Measurements from ENCODE around the gene TXNDC15. TPM values are rescaled to one million over a fixed set of nuclear protein-coding genes. Genes with fewer than 3 reads are reported as not detected.

TXNDC15 gene
- total and polyA plus RNA-seq, 5 donors from 2014 or later = 15.4 to 33.9 (median 17.4) TPM

DNA sequence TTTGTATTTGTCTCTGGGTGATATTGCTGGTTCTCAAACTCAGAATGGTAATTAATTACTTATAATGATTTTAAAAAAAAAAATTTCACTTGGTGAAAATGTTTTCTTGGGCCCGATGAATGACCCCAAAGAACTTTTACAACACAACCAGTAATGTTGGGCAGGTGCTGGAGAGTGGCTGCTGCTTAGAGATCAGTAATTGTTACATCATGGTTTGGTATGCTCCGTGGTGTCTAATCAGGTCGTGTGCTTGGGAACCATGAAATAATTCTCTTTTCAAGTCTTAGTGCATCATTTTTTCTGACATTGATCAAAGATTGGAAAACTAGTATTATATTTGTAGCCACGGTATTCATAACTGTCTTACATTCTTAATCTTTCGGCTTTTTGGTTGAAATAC lies 60.0 kb downstream of the TXNDC15 start:
- H3K4me3 Mint-ChIP-seq = no peak overlapping the region
- no peak for DNase-seq
- H3K4me3 ChIP-seq (ENCODE audit: low read depth, low read length) = no peak overlapping the region
- no peak overlapping the region for H3K27ac ChIP-seq (ENCODE audit: insufficient read depth, low read length, poor library complexity, severe bottlenecking)
- no peaks in the 10 kb centered on the region for H3K9me3 Mint-ChIP-seq
- no peak overlapping the region for H3K27ac Mint-ChIP-seq
- peaks cover 0 to 4% (median 0%) of the 10 kb centered on the region in 4 donors for H3K4me1 Mint-ChIP-seq
- H3K27me3 ChIP-seq (ENCODE audit: control insufficient read depth, insufficient read depth, low read length) = no peaks in the 10 kb centered on the region
- H3K4me1 ChIP-seq (ENCODE audit: control insufficient read depth, insufficient read depth, low read length, poor library complexity, severe bottlenecking) = no peaks in the 10 kb centered on the region
- peaks cover 11% of the 10 kb centered on the region for H3K36me3 Mint-ChIP-seq
- no peaks in the 10 kb centered on the region for H3K27me3 Mint-ChIP-seq
- H3K9me3 ChIP-seq (ENCODE audit: control insufficient read depth in 2 of 2, low read length in 2 of 2) = no peaks in the 10 kb centered on the region
- ATAC-seq (ENCODE audit: low read depth in 2 of 2) = no peak
- H3K36me3 ChIP-seq (ENCODE audit: control insufficient read depth, insufficient read depth, low read length) = peaks cover 40% of the 10 kb centered on the region

DNA sequence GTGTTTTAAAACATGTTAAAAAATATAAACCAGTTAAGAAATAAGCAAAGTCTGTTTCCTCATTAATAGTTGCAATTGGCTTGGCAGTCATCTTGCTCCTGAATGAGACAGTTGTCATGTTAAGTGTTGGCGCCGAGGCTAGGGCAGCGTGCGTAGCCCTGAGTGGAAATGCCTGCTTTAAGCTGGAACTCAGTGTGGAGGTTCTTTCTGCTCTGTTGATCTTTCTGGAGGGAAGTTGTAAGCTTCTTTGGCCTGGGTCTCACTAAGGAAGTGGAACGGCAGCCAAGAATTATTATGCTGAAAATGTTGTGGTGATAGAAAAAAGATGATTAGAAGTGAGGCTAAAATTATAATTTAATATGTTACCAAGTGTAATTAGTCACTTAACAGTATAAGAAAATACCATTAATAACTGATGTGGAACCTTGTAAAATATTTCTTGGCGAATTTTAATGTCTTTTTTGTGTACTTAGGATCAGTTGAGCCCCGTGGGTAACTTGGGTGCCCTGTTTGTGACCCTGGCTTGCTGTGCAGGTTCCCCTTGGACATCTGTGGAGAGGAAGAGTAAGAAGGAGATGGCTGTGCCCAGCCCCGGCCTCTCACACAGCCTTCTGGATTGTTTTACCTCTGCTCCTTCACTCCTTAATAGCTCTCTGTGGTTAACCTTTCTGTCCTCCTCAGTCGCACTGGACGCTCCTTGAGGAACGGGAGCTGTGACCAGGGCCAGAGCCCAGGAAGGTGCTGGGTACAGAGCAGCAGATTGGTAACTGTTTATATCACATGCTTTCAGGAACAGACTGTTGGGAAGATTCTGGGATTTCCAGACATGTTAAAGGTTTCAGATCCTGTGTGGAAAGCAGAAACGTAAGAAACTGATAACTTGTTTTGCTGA lies 61.8 kb downstream of the TXNDC15 start:
- H3K9me3 ChIP-seq (ENCODE audit: control insufficient read depth in 2 of 2, low read length in 2 of 2) = no peaks in the 10 kb centered on the region
- Mint-ChIP-seq H3K4me1 (peaks cover 0 to 4% (median 0%) of the 10 kb centered on the region in 4 donors), H3K27me3 (no peaks in the 10 kb centered on the region), H3K9me3 (no peaks in the 10 kb centered on the region), H3K27ac (peak overlapping the region in 1 of 3 donors; percentile 30), H3K4me3 (no peak overlapping the region), H3K36me3 (peaks cover 13% of the 10 kb centered on the region)
- no peak for DNase-seq
- H3K27ac ChIP-seq (ENCODE audit: insufficient read depth, low read length, poor library complexity, severe bottlenecking) = no peak overlapping the region
- H3K4me1 ChIP-seq (ENCODE audit: control insufficient read depth, insufficient read depth, low read length, poor library complexity, severe bottlenecking) = no peaks in the 10 kb centered on the region
- H3K36me3 ChIP-seq (ENCODE audit: control insufficient read depth, insufficient read depth, low read length) = peaks cover 27% of the 10 kb centered on the region
- no peak overlapping the region for H3K4me3 ChIP-seq (ENCODE audit: low read depth, low read length)
- H3K27me3 ChIP-seq (ENCODE audit: control insufficient read depth, insufficient read depth, low read length) = no peaks in the 10 kb centered on the region
- ATAC-seq (ENCODE audit: low read depth in 2 of 2) = no peak

DNA sequence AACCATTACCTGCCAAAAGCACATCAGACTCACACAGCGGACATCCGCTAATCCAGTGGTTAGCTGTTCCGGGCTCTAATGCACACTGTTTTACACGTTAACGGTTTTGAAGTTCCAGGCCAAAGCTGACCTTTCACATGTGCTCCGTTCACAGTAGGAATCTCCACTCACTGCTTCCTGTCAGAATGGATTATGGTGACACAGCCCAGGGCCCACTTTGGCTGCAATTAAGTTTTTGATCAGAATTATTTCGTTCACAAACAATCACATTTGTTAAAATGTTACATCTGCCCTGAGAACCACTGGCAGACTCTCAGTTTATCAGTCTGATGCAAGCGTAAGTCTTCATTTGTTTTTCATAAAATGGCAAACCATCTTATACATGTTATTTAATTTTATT lies 63.4 kb downstream of the TXNDC15 start:
- H3K4me1 Mint-ChIP-seq = peaks cover 0 to 4% (median 0%) of the 10 kb centered on the region in 4 donors
- H3K36me3 Mint-ChIP-seq = peaks cover 13% of the 10 kb centered on the region
- no peaks in the 10 kb centered on the region for H3K4me1 ChIP-seq (ENCODE audit: control insufficient read depth, insufficient read depth, low read length, poor library complexity, severe bottlenecking)
- no peak for ATAC-seq (ENCODE audit: low read depth in 2 of 2)
- H3K9me3 ChIP-seq (ENCODE audit: control insufficient read depth in 2 of 2, low read length in 2 of 2) = no peaks in the 10 kb centered on the region
- H3K27me3 ChIP-seq (ENCODE audit: control insufficient read depth, insufficient read depth, low read length) = no peaks in the 10 kb centered on the region
- no peak overlapping the region for H3K27ac ChIP-seq (ENCODE audit: insufficient read depth, low read length, poor library complexity, severe bottlenecking)
- no peaks in the 10 kb centered on the region for H3K9me3 Mint-ChIP-seq
- DNase-seq = no peak
- H3K36me3 ChIP-seq (ENCODE audit: control insufficient read depth, insufficient read depth, low read length) = peaks cover 20% of the 10 kb centered on the region
- no peak overlapping the region for H3K4me3 Mint-ChIP-seq
- no peaks in the 10 kb centered on the region for H3K27me3 Mint-ChIP-seq
- no peak overlapping the region for H3K4me3 ChIP-seq (ENCODE audit: low read depth, low read length)
- H3K27ac Mint-ChIP-seq = no peak overlapping the region

DNA sequence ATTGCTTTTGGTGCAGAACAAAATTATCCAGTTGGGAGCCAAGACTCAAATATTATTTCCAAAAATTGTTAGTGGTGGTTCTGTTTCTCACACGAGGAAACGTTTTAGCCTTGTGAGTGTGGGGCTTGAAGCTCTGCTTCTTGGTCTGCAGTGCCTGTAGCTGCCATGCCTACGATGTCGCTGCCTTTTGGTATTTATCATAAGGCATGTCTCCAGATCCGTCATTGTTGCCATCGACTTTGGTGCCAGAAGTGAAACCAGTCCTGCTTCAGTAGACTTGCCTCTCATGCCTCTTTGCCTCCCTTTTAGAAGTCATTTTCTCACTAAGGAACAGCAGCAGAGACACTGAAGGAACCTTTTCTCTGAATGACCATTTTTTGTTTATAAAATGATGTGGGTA lies 63.9 kb downstream of the TXNDC15 start:
- Histone ChIP-seq H3K27ac (ENCODE audit: insufficient read depth, low read length, poor library complexity, severe bottlenecking) (no peak overlapping the region), H3K36me3 (ENCODE audit: control insufficient read depth, insufficient read depth, low read length) (peaks cover 17% of the 10 kb centered on the region), H3K4me1 (ENCODE audit: control insufficient read depth, insufficient read depth, low read length, poor library complexity, severe bottlenecking) (no peaks in the 10 kb centered on the region), H3K27me3 (ENCODE audit: control insufficient read depth, insufficient read depth, low read length) (no peaks in the 10 kb centered on the region), H3K4me3 (ENCODE audit: low read depth, low read length) (no peak overlapping the region), H3K9me3 (ENCODE audit: control insufficient read depth in 2 of 2, low read length in 2 of 2) (no peaks in the 10 kb centered on the region)
- Mint-ChIP-seq H3K27me3 (no peaks in the 10 kb centered on the region), H3K4me3 (no peak overlapping the region), H3K36me3 (peaks cover 13% of the 10 kb centered on the region), H3K27ac (no peak overlapping the region), H3K9me3 (no peaks in the 10 kb centered on the region), H3K4me1 (peaks cover 0 to 4% (median 0%) of the 10 kb centered on the region in 4 donors)
- DNase-seq (no peak), ATAC-seq (ENCODE audit: low read depth in 2 of 2) (no peak)

DNA sequence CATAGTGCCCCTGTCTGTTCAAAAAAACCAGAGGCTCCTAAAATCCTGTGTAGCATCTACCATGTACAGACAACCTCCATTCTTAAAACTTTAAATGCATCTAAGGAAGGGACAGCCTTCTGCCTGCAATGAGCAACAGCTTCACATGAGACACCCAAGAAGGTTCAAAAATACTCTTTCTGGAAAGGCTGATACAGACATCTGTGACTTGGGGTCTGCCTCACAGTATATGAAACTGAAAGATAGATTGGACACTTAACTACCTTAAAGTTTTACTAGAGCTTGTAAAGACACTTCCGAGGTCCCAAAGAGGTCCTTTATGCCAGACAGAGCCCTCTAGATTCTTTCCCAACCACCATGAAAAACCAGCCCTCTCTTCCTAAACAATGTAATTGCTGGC lies 65.3 kb downstream of the TXNDC15 start:
- Histone ChIP-seq H3K9me3 (ENCODE audit: control insufficient read depth in 2 of 2, low read length in 2 of 2) (no peaks in the 10 kb centered on the region), H3K4me3 (ENCODE audit: low read depth, low read length) (no peak overlapping the region), H3K27ac (ENCODE audit: insufficient read depth, low read length, poor library complexity, severe bottlenecking) (no peak overlapping the region), H3K27me3 (ENCODE audit: control insufficient read depth, insufficient read depth, low read length) (no peaks in the 10 kb centered on the region), H3K4me1 (ENCODE audit: control insufficient read depth, insufficient read depth, low read length, poor library complexity, severe bottlenecking) (no peaks in the 10 kb centered on the region), H3K36me3 (ENCODE audit: control insufficient read depth, insufficient read depth, low read length) (peaks cover 16% of the 10 kb centered on the region)
- Mint-ChIP-seq H3K4me1 (peaks cover 0 to under 1% (median 0%) of the 10 kb centered on the region in 4 donors), H3K9me3 (no peaks in the 10 kb centered on the region), H3K4me3 (no peak overlapping the region), H3K27ac (peak overlapping the region in 1 of 3 donors; percentile 47), H3K36me3 (peaks cover 13% of the 10 kb centered on the region), H3K27me3 (no peaks in the 10 kb centered on the region)
- ATAC-seq (ENCODE audit: low read depth in 2 of 2) (no peak), DNase-seq (no peak)

DNA sequence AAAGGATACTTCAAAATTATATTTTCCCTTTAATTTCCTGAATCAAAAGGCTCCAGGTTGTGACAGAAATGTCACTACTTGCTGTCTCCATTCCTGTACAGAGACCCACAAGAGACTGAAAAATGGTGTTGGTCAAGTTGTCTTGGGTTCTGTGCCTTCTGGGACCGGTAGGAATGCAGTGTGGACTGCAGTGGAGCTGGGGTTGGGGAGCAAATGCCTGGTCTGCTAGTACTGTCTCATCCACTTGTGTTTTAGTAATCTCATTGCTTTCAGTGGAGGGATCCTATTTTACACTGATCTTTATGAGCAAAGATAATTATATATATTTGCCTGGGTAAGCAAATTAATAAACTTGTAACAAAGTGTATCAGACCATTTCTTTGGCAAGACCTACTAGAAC lies 69.4 kb downstream of the TXNDC15 start:
- ATAC-seq (ENCODE audit: low read depth in 2 of 2) (no peak), DNase-seq (no peak)
- H3K27me3 Mint-ChIP-seq = no peaks in the 10 kb centered on the region
- no peak overlapping the region for H3K27ac ChIP-seq (ENCODE audit: insufficient read depth, low read length, poor library complexity, severe bottlenecking)
- H3K9me3 ChIP-seq (ENCODE audit: control insufficient read depth in 2 of 2, low read length in 2 of 2) = no peaks in the 10 kb centered on the region
- H3K27ac Mint-ChIP-seq = no peak overlapping the region
- H3K9me3 Mint-ChIP-seq = no peaks in the 10 kb centered on the region
- H3K4me1 ChIP-seq (ENCODE audit: control insufficient read depth, insufficient read depth, low read length, poor library complexity, severe bottlenecking) = no peaks in the 10 kb centered on the region
- no peaks in the 10 kb centered on the region for H3K27me3 ChIP-seq (ENCODE audit: control insufficient read depth, insufficient read depth, low read length)
- no peaks in the 10 kb centered on the region for H3K4me1 Mint-ChIP-seq
- H3K4me3 ChIP-seq (ENCODE audit: low read depth, low read length) = no peak overlapping the region
- H3K36me3 ChIP-seq (ENCODE audit: control insufficient read depth, insufficient read depth, low read length) = peaks cover 2% of the 10 kb centered on the region
- H3K36me3 Mint-ChIP-seq = peaks cover 8% of the 10 kb centered on the region
- H3K4me3 Mint-ChIP-seq = no peak overlapping the region

DNA sequence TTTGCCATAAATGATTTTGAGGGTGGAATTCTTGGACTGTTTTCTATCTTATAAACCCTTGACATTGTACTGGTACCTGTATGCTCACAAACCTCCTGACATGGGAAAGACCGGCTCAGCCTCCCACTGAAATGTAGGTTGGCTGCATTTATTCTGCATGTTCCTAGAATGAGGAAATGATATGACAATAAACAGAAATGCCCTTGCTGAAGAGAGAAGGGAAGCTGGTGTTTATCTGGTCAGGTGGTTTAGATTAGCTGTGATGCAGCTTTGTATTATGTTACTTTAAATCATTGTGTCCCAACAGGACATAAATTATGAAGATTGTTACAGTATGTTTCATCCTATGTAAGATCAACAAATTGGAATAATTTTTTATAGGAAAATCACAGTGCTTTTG lies 70.5 kb downstream of the TXNDC15 start:
- H3K4me3 Mint-ChIP-seq = no peak overlapping the region
- no peak for ATAC-seq (ENCODE audit: low read depth in 2 of 2)
- peaks cover 8% of the 10 kb centered on the region for H3K36me3 Mint-ChIP-seq
- Histone ChIP-seq H3K27ac (ENCODE audit: insufficient read depth, low read length, poor library complexity, severe bottlenecking) (no peak overlapping the region), H3K36me3 (ENCODE audit: control insufficient read depth, insufficient read depth, low read length) (peaks cover under 1% of the 10 kb centered on the region), H3K4me1 (ENCODE audit: control insufficient read depth, insufficient read depth, low read length, poor library complexity, severe bottlenecking) (no peaks in the 10 kb centered on the region), H3K27me3 (ENCODE audit: control insufficient read depth, insufficient read depth, low read length) (no peaks in the 10 kb centered on the region), H3K4me3 (ENCODE audit: low read depth, low read length) (no peak overlapping the region), H3K9me3 (ENCODE audit: control insufficient read depth in 2 of 2, low read length in 2 of 2) (no peaks in the 10 kb centered on the region)
- no peaks in the 10 kb centered on the region for H3K27me3 Mint-ChIP-seq
- no peaks in the 10 kb centered on the region for H3K4me1 Mint-ChIP-seq
- no peak for DNase-seq
- H3K9me3 Mint-ChIP-seq = no peaks in the 10 kb centered on the region
- no peak overlapping the region for H3K27ac Mint-ChIP-seq

DNA sequence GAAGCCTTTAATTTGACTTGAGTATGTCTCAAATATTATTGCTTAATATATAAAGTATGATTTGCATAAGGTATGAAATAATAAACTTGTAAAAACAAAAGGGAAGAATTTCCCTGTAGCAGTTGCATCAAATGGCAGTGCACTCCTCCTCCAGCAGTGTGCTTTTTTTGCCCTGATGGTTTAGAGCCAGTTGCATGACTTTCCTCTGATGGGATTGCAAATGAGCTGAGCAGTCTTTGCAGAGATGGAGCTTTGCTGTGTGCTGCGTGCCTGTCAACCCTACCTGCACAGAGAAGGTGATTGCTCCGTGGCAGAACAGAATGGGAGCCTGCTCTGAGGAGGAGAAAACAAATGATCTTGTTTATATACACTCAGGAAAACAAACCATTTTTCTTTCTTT lies 70.9 kb downstream of the TXNDC15 start:
- Histone ChIP-seq H3K4me1 (ENCODE audit: control insufficient read depth, insufficient read depth, low read length, poor library complexity, severe bottlenecking) (no peaks in the 10 kb centered on the region), H3K36me3 (ENCODE audit: control insufficient read depth, insufficient read depth, low read length) (no peaks in the 10 kb centered on the region), H3K27me3 (ENCODE audit: control insufficient read depth, insufficient read depth, low read length) (no peaks in the 10 kb centered on the region), H3K27ac (ENCODE audit: insufficient read depth, low read length, poor library complexity, severe bottlenecking) (no peak overlapping the region), H3K4me3 (ENCODE audit: low read depth, low read length) (no peak overlapping the region), H3K9me3 (ENCODE audit: control insufficient read depth in 2 of 2, low read length in 2 of 2) (no peaks in the 10 kb centered on the region)
- Mint-ChIP-seq H3K4me3 (no peak overlapping the region), H3K9me3 (no peaks in the 10 kb centered on the region), H3K36me3 (peaks cover 6% of the 10 kb centered on the region), H3K27ac (no peak overlapping the region), H3K4me1 (no peaks in the 10 kb centered on the region), H3K27me3 (no peaks in the 10 kb centered on the region)
- DNase-seq (no peak), ATAC-seq (ENCODE audit: low read depth in 2 of 2) (no peak)
